CD4-positive, alpha-beta T cell (primary cell): Measurements from ENCODE around the gene PTPRS. TPM values are rescaled to one million over a fixed set of nuclear protein-coding genes. Genes with fewer than 3 reads are reported as not detected.

Experiments used
- ATAC-seq: fragments of 200-7000 bp; cut with Tn5 transposase; one replicate; pipeline ENCODE4 v1.10.0; 2022; ENCODE audit warnings: mild to moderate bottlenecking; ENCODE audit not compliant: poor library complexity
- CTCF ChIA-PET: fragments of 350-600 bp; sonication (Branson Sonifier 250); formaldehyde crosslinking; loops from one replicate; lab custom pipeline; 2021; ENCODE audit warnings: antibody characterized with exemption, inconsistent platforms; lab: Charles Lee
- POLR2A ChIA-PET: fragments of 350-600 bp; sonication (Branson Sonifier 250); formaldehyde crosslinking; loops from one replicate; lab custom pipeline; 2021; ENCODE audit warnings: antibody characterized with exemption, inconsistent platforms; lab: Charles Lee
- DNase-seq, 14 experiments: peaks; one replicate each; pipeline ENCODE4 v3.0.0-alpha.2; 2013 to 2020; ENCODE audit warnings: mixed read lengths in 2 of 14
- H3K27ac ChIP-seq, 2 donors: one replicate each; pipeline versions ENCODE4 v1.5.1 to v1.7.0; 2013; ENCODE audit warnings: low read length in 2 of 2, low read depth in 1 of 2, mild to moderate bottlenecking in 1 of 2
- H3K27me3 ChIP-seq, 2 experiments: 1 replicate in 1 of 2; 2 replicates in 1 of 2; pipeline versions ENCODE4 v1.6.1 to v1.7.0; 2013; ENCODE audit warnings: low read length in 2 of 2, control low read depth in 1 of 2, mild to moderate bottlenecking in 1 of 2, moderate library complexity in 1 of 2; ENCODE audit not compliant: insufficient read depth in 2 of 2, control insufficient read depth in 1 of 2
- H3K36me3 ChIP-seq: one replicate; pipeline ENCODE4 v1.6.1; 2013; ENCODE audit warnings: low read length, control low read depth; ENCODE audit not compliant: insufficient read depth
- H3K4me1 ChIP-seq: one replicate; pipeline ENCODE4 v1.6.1; 2013; ENCODE audit warnings: low read length, control low read depth; ENCODE audit not compliant: insufficient read depth
- H3K4me3 ChIP-seq: one replicate; pipeline ENCODE4 v1.5.1; 2013; ENCODE audit warnings: mild to moderate bottlenecking, low read length, moderate library complexity
- H3K9me3 ChIP-seq, 2 experiments: 1 replicate in 1 of 2; 2 replicates in 1 of 2; pipeline versions ENCODE4 v1.6.1 to v1.7.0; 2013; ENCODE audit warnings: low read length in 2 of 2, mild to moderate bottlenecking in 2 of 2, control low read depth in 1 of 2, moderate library complexity in 1 of 2; ENCODE audit not compliant: control insufficient read depth in 1 of 2, insufficient read depth in 1 of 2
- H3K27ac Mint-ChIP-seq: one replicate; pipeline ENCODE4 v1.8.0; 2020; ENCODE audit warnings: mixed read lengths
- H3K27me3 Mint-ChIP-seq: one replicate; pipeline ENCODE4 v1.8.0; 2021; ENCODE audit warnings: mixed read lengths
- H3K36me3 Mint-ChIP-seq: one replicate; pipeline ENCODE4 v1.8.0; 2021; ENCODE audit warnings: low read depth, mixed read lengths
- H3K4me1 Mint-ChIP-seq: one replicate; pipeline ENCODE4 v1.8.0; 2021; ENCODE audit warnings: low read depth, mixed read lengths
- H3K4me3 Mint-ChIP-seq: one replicate; pipeline ENCODE4 v1.8.0; 2020; ENCODE audit warnings: mild to moderate bottlenecking, mixed read lengths
- H3K9me3 Mint-ChIP-seq: one replicate; pipeline ENCODE4 v1.8.0; 2020; ENCODE audit warnings: mixed read lengths
- CTCF ChIP-seq: fragments of 200-600 bp; IDR thresholded peaks from one replicate; pipeline ENCODE4 v1.8.0; 2022; ENCODE audit warnings: antibody characterized with exemption, mild to moderate bottlenecking
- intact Hi-C, 2 experiments: fragments of 100-400 bp; cut with DNase I in 1 of 2; cut with micrococcal nuclease in 1 of 2; formaldehyde crosslinking; loops; one replicate each; pipeline versions ENCODE4 v1.15.1 to v1.9.0; 2023 to 2025; cut with DNase I, micrococcal nuclease
- total RNA-seq, 174 experiments: library from RNA in 2 of 174; stranded (reverse) in 2 of 174; gene quantifications; one replicate each; pipeline ENCODE4 v1.2.3 and lab custom pipeline; 2021 to 2026

Gene PTPRS
- total RNA-seq, 2 experiments from 2014 or later, result 5.3 to 6.3 TPM

- no peak overlapping the region for H3K4me3 ChIP-seq
- intact Hi-C loops, result loop anchor here in 1 of 2 experiments (10.0 kb wide), 1 partner anchor 307 kb away; no protein-coding TSS in a partner anchor
- Mint-ChIP-seq H3K36me3 (no peaks in the 10 kb centered on the region), H3K9me3 (peaks cover 4% of the 10 kb centered on the region), H3K4me1 (no peaks in the 10 kb centered on the region), H3K4me3 (no peak overlapping the region), H3K27ac (no peak overlapping the region), H3K27me3 (peaks cover 51% of the 10 kb centered on the region)
- ChIA-PET POLR2A (no interaction called here), CTCF (no interaction called here)
- no peaks in the 10 kb centered on the region for H3K4me1 ChIP-seq
- peaks cover 9 to 17% of the 10 kb centered on the region in 2 experiments for H3K27me3 ChIP-seq
- H3K27ac ChIP-seq, result no peak overlapping the region
- ATAC-seq (no peak), DNase-seq (no peak)
- H3K36me3 ChIP-seq, result no peaks in the 10 kb centered on the region
- TF ChIP-seq CTCF, result no peak
- H3K9me3 ChIP-seq, result peaks cover 0 to 19% of the 10 kb centered on the region in 2 experiments
Measured at GRCh38 chr19:5352229-5352763, 11.7 kb upstream of the PTPRS start.

- Histone ChIP-seq H3K36me3 (no peaks in the 10 kb centered on the region), H3K9me3 (peaks cover 0 to 16% of the 10 kb centered on the region in 2 experiments), H3K27me3 (peaks cover 9 to 17% of the 10 kb centered on the region in 2 experiments), H3K27ac (no peak overlapping the region), H3K4me1 (no peaks in the 10 kb centered on the region), H3K4me3 (no peak overlapping the region)
- ChIA-PET POLR2A (no interaction called here), CTCF (no interaction called here)
- no peak overlapping the region for H3K27ac Mint-ChIP-seq
- no peaks in the 10 kb centered on the region for H3K4me1 Mint-ChIP-seq
- peaks cover 4% of the 10 kb centered on the region for H3K9me3 Mint-ChIP-seq
- ATAC-seq (no peak), DNase-seq (no peak)
- H3K4me3 Mint-ChIP-seq, result no peak overlapping the region
- intact Hi-C loops, result loop anchor here in 1 of 2 experiments (10.0 kb wide), 1 partner anchor 307 kb away; no protein-coding TSS in a partner anchor
- peaks cover 47% of the 10 kb centered on the region for H3K27me3 Mint-ChIP-seq
- TF ChIP-seq CTCF, result no peak
- H3K36me3 Mint-ChIP-seq, result no peaks in the 10 kb centered on the region
Measured at GRCh38 chr19:5351731-5352228, 11.2 kb upstream of the PTPRS start.

GRCh38 chr19:5349041-5349440, 8.4 kb upstream of the PTPRS start:
- CTCF ChIA-PET, result no interaction called here
- Histone ChIP-seq H3K4me1 (no peaks in the 10 kb centered on the region), H3K36me3 (no peaks in the 10 kb centered on the region), H3K9me3 (peaks cover 0 to 4% of the 10 kb centered on the region in 2 experiments), H3K27ac (no peak overlapping the region), H3K27me3 (peaks cover 0 to 6% of the 10 kb centered on the region in 2 experiments), H3K4me3 (no peak overlapping the region)
- H3K4me1 Mint-ChIP-seq, result no peaks in the 10 kb centered on the region
- no peak overlapping the region for H3K4me3 Mint-ChIP-seq
- TF ChIP-seq CTCF, result no peak
- no peak overlapping the region for H3K27ac Mint-ChIP-seq
- DNase-seq (no peak), ATAC-seq (no peak)
- H3K9me3 Mint-ChIP-seq, result peaks cover 4% of the 10 kb centered on the region
- no peaks in the 10 kb centered on the region for H3K36me3 Mint-ChIP-seq
- H3K27me3 Mint-ChIP-seq, result peaks cover 42% of the 10 kb centered on the region
- intact Hi-C loops, result no loop called here
- POLR2A ChIA-PET, result no interaction called here
